Smooth muscle cell (in vitro differentiated cells): Measurements from ENCODE around the gene TUBB4A. TPM values are rescaled to one million over a fixed set of nuclear protein-coding genes. Genes with fewer than 3 reads are reported as not detected.

Source experiments
- DNase-seq: peaks from one replicate; lab custom pipeline; 2025; ENCODE audit not compliant: unreplicated experiment; lab: John Stamatoyannopoulos, UW
- H2AFZ ChIP-seq: fragments of 200-600 bp; sonication (generic); 2 replicates; pipeline ENCODE4 v1.6.0; 2016; ENCODE audit warnings: antibody characterized with exemption, low read depth, mild to moderate bottlenecking
- H3F3A ChIP-seq: fragments of 200-600 bp; sonication (generic); 2 replicates; pipeline ENCODE4 v1.6.0; 2017; ENCODE audit warnings: antibody characterized with exemption, low read depth
- H3K27ac ChIP-seq: fragments of 200-600 bp; sonication (generic); 2 replicates; pipeline ENCODE4 v1.5.1; 2016; ENCODE audit warnings: low read depth, mild to moderate bottlenecking
- H3K27me3 ChIP-seq: fragments of 200-600 bp; sonication (generic); 2 replicates; pipeline ENCODE4 v1.6.1; 2016; ENCODE audit warnings: low read depth, mild to moderate bottlenecking
- H3K36me3 ChIP-seq: fragments of 200-600 bp; sonication (generic); 2 replicates; pipeline ENCODE4 v1.5.1; 2016; ENCODE audit warnings: low read depth
- H3K4me1 ChIP-seq: fragments of 200-600 bp; sonication (generic); 2 replicates; pipeline ENCODE4 v1.5.1; 2016; ENCODE audit warnings: low read depth
- H3K4me2 ChIP-seq: fragments of 200-600 bp; sonication (generic); 2 replicates; pipeline ENCODE4 v1.6.0; 2016; ENCODE audit warnings: mild to moderate bottlenecking
- H3K4me3 ChIP-seq: fragments of 200-600 bp; sonication (generic); 2 replicates; pipeline ENCODE4 v1.5.1; 2016; ENCODE audit warnings: mild to moderate bottlenecking
- H3K79me2 ChIP-seq: fragments of 200-600 bp; sonication (generic); 2 replicates; pipeline ENCODE4 v1.6.0; 2016; ENCODE audit warnings: low read depth, mild to moderate bottlenecking
- H3K9ac ChIP-seq: fragments of 200-600 bp; sonication (generic); 2 replicates; pipeline ENCODE4 v1.6.0; 2016; ENCODE audit warnings: low read depth
- H3K9me3 ChIP-seq: fragments of 200-600 bp; sonication (generic); replicated peaks from 2 replicates; pipeline ENCODE4 v1.5.1; 2016; ENCODE audit warnings: low read depth
- H4K20me1 ChIP-seq: fragments of 200-600 bp; sonication (generic); 2 replicates; pipeline ENCODE4 v1.6.0; 2016; ENCODE audit warnings: low read depth
- CTCF ChIP-seq: fragments of 200-600 bp; sonication (generic); IDR thresholded peaks from 2 replicates; pipeline ENCODE4 v1.5.1; 2017; ENCODE audit warnings: borderline replicate concordance, mild to moderate bottlenecking, antibody characterized with exemption; ENCODE audit not compliant: insufficient read depth, poor library complexity, severe bottlenecking
- WGBS: methylation state at CpG from one replicate; pipeline ENCODE4 v1.1.7; 2016; ENCODE audit warnings: low lambda C conversion rate; 5-methylcytosine and 5-hydroxymethylcytosine counted together
- polyA plus RNA-seq: library from polyadenylated mRNA; unstranded; fragments of >200 nt; fragmentation: Nextera tagmentation; extraction: Ambion mirVana; gene quantifications from 2 replicates; pipeline ENCODE4 v1.2.1, GENCODE V29; 2016
- total RNA-seq: library from RNA; depleted of rRNA; stranded (reverse); fragments of >200 nt; gene quantifications from 2 replicates; pipeline ENCODE4 v1.2.3, GENCODE V29; 2014

Gene TUBB4A
- total and polyA plus RNA-seq, 2 experiments from 2014 or later: not detected

- WGBS: 3% methylated on average over 29 of the region's 70 CpGs
- Histone ChIP-seq H3F3A (no peaks in the 10 kb centered on the region), H3K27ac (peak within 1 kb of the TSS; percentile 26), H3K36me3 (peaks cover 5% of the 10 kb centered on the region), H3K9ac (peak within 1 kb of the TSS; percentile 47), H3K27me3 (peaks cover 12% of the 10 kb centered on the region), H3K4me2 (peak within 1 kb of the TSS; percentile 94), H3K4me3 (peak within 1 kb of the TSS; percentile 86), H3K9me3 (no peaks in the 10 kb centered on the region), H4K20me1 (no peaks in the 10 kb centered on the region), H3K79me2 (no peaks in the 10 kb centered on the region), H3K4me1 (no peaks in the 10 kb centered on the region), H2AFZ (peak within 1 kb of the TSS; percentile 93)
- TF ChIP-seq CTCF: no peak
- peak; percentile 53 for DNase-seq
Measured at GRCh38 chr19:6459262-6460098, 42.6 kb downstream of the TUBB4A start, which contains the start of gene SLC25A23. SLC25A23 (minus strand) TSS chr19:6459792; CDS start chr19:6459628, 164 bp downstream.

GRCh38 chr19:6458695-6459261 lies 43.3 kb downstream of the TUBB4A start:
- no peak for TF ChIP-seq CTCF
- Histone ChIP-seq H2AFZ (peak overlapping the region; percentile 86), H3K4me2 (peak overlapping the region; percentile 94), H3K9me3 (no peaks in the 10 kb centered on the region), H3K4me3 (peak overlapping the region; percentile 86), H3K27ac (no peak overlapping the region), H3K27me3 (peaks cover 5% of the 10 kb centered on the region), H3K4me1 (no peaks in the 10 kb centered on the region), H3K36me3 (peaks cover 11% of the 10 kb centered on the region), H4K20me1 (no peaks in the 10 kb centered on the region), H3F3A (no peaks in the 10 kb centered on the region), H3K79me2 (no peaks in the 10 kb centered on the region), H3K9ac (peak overlapping the region; percentile 47)
- 39% methylated on average over 15 of the region's 16 CpGs for WGBS
- no peak for DNase-seq

- H4K20me1 ChIP-seq: no peaks in the 10 kb centered on the region
Measured at GRCh38 chr19:6457958-6458694, 44.0 kb downstream of the TUBB4A start.

More at GRCh38 chr19:6457958-6458694, 44.0 kb downstream of the TUBB4A start:
- Histone ChIP-seq H3K27me3 (no peaks in the 10 kb centered on the region), H2AFZ (no peak overlapping the region), H3K9ac (no peak overlapping the region), H3K4me1 (no peaks in the 10 kb centered on the region), H3K79me2 (no peaks in the 10 kb centered on the region), H3K27ac (no peak overlapping the region), H3K4me2 (peak overlapping the region; percentile 94), H3K4me3 (peak overlapping the region; percentile 86), H3K9me3 (no peaks in the 10 kb centered on the region), H3K36me3 (peaks cover 13% of the 10 kb centered on the region), H3F3A (no peaks in the 10 kb centered on the region)
- WGBS: 84% methylated on average over 17 of the region's 17 CpGs
- DNase-seq: no peak
- TF ChIP-seq CTCF: no peak
